DMS53 treated with DMSO at 0.1 percent for 48 hours (cell line): ENCODE data around the gene NINJ2.
A peak's percentile ranks its signal among the peaks of the same experiment; 100 is the strongest.
"Not testable (repeated sequence)": the region's sequence is repeated elsewhere in the genome, so short reads cannot be mapped to it uniquely, and the experiment has no call there.

Experiments used
- DNase-seq: peaks from one replicate; lab custom pipeline; 2025; ENCODE audit not compliant: unreplicated experiment; lab: John Stamatoyannopoulos, UW

NINJ2 gene

GRCh38 chr12:642633-643474, 20.4 kb downstream of the NINJ2 start:
- peak; percentile 95 for DNase-seq

GRCh38 chr12:641321-641720, 21.9 kb downstream of the NINJ2 start:
- not testable (repeated sequence) for DNase-seq

DNA sequence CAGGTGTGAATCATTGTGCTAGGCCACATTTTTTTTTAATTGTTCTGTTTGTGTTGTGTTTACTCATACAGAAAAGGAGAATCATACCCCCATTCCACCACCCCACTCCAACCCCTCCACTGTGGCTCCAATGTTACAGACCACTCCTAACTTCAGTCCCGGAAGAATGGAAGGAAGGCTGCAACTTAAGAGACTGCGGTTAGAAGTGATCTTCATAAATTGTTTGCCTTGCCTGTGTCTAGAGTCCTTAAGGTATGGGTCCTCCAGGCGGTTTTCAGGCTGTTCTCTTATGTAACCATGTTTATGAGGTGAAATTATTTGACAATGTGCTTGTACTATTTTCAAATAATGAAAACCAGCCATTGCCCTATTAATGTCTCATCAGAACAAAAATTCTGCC, 22.5 kb downstream of the NINJ2 start:
- no peak for DNase-seq

- DNase-seq: no peak
These were observed 23.3 kb downstream of the NINJ2 start for GRCh38 chr12:639988-640387.

DNA sequence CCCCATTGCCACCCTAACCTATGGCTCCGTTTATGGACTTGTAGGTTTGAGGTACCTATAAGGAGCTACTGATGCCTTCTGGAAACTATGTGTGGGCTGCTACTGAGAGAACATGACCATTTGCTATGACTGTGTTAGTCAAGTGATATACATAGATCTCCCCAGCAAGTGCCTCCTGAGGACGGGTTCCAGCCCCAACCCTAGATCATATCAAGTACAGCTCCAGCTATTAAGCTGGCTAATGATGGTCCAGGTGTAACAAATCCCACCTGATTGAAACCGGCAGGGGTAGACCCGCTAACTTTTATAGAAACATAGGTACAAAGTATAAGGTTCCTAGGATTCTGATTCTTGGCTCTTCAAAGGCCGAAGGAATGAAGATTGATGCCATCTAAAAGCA, 23.7 kb downstream of the NINJ2 start:
- no peak for DNase-seq

GRCh38 chr12:638953-639557, 24.2 kb downstream of the NINJ2 start:
- no peak for DNase-seq

GRCh38 chr12:636632-637031, 26.6 kb downstream of the NINJ2 start:
- DNase-seq: no peak

DNA sequence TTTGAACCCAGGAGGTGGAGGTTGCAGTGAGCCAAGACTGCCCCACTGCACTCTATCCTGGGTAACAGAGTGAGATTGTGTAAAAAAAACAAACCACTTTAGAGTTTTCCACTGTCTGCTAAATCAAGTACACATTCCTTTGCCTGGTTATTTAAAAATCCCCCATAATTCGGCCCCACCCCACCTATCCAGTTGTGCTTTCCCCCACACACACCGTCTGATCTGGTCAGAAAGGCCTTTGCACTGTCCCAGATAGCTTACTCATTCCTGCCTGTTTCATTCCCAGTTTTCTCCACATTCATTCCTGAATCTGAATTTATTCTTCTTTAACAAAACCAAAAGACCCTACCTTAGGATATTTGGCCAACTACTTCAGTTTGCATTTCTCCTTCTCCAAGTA, 29.5 kb downstream of the NINJ2 start:
- DNase-seq: no peak

- peak; percentile 92 for DNase-seq
These were observed 31.0 kb downstream of the NINJ2 start for GRCh38 chr12:632102-632696.

DNA sequence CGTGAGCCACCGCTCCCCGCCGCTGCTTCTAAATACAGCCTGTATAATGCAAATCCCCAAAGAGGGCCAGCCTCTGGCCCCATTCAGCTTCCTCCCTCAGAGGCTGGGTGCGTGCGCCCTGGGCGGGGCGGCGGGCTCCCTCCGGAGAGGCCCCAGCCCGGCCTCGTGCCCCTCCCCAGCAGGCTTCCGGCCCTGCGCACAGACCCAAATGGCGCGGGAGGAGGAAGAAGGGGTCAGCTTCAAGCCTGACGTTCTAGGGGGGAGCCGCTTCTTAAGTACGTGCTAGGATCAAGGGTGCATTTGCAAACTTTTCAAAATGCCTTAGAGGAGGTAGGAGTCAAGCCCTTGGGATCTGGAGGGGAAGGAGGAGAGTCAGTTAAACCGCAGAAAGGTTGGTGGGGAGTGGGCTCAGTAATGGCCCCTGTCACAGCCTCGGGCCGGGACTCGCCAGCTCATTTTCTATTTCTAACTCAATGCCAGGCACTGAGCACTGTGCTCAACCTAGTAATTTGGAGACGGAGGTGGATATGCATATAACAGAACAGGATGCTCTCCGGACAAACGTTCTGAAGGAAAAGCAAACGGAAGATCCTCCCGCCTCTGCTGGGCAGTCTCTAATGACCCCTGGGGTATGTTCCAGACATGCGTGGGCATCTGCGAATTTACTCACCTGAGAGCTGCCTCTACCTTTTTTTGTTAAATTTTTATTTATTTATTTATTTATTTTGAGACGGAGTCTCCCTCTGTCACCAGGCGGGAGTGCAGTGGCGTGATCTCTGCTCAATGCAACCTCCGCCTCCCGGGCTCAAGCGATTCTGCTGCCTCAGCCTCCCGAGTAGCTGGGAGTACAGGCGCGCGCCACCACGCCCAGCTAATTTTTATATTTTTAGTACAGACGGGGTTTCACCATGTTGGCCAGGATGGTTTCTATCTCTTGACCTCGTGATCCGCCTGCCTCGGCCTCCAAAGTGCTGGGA, 32.3 kb downstream of the NINJ2 start:
- DNase-seq: no peak

DNA sequence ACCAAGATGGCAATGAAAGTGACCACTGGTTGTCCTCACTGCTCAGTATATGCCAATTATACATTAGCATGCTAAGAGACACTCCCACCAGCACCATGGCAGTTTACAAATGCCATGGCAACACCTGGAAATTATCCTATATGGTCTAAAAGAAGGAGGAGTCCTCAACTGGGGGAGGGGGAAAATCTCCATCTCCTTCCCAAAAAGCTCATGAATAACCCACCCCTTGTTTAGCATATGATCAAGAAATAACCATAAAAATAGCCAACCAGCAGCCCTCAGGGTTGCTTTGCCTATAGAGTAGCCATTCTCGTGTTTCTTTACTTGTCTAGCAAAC, 34.5 kb downstream of the NINJ2 start:
- not testable (repeated sequence) for DNase-seq

DNA sequence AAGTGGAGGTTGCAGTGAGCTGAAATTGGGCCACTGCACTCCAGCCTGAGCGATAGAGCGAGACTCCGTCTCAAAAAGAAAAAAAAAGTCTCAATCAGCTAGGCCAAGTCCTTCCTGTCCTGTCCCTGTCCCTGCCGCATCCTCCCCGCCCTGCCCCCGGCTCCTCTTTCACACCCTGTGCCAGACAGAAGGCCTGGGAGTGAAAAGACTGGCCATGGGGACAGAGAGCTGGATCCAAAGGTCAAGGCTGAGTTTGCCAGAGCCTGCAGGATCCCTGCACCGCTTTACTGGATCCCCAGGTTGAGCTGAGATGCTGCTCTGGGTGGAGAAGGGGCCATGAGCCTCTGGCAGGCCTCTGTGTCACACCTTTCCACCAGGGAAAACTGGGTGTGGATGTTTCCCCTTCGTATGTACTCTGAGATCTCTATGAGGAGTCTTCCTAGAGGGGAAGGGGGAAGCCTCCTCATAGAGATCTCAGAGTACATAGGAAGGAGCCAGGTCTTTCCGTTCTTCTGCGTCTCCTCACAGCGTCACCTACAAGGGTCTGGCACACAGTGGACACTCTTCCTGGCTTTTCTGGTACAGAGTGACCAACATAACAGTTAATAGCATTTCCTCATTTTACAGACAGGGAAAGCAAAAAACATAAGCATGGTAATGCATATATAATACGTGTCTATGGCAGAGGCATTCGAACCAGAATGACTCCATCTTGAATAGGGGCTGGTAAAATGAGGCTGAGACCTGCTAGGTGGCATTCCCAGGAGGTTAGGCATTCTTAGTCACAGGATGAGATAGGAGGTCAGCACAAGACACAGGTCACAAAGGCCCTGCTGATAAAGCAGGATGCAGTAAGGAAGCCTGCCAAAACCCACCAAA, 35.1 kb downstream of the NINJ2 start:
- DNase-seq: no peak

DNA sequence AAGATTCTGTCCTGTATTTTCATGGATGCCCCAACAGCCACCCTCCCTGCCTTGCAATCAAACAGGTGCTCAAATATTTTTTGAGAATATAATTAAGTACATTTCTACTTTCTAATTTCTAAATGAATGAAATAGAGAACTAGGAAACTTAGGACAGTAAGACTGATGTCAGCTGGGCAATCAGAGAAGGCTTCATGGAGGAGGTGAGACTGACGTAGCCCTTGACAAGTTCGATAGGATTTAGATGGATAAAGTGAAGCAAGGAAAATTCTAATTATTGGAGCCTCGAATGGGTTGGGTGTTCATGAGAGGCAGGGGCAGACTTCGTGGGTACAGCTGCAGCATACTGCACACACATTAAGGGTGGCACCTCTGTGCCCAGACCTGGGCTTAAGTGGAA, 36.0 kb downstream of the NINJ2 start:
- DNase-seq: no peak

GRCh38 chr12:625998-626397, 37.2 kb downstream of the NINJ2 start:
- no peak for DNase-seq

GRCh38 chr12:623865-624372, 39.3 kb downstream of the NINJ2 start:
- no peak for DNase-seq

GRCh38 chr12:623172-623864, 39.9 kb downstream of the NINJ2 start:
- no peak for DNase-seq

GRCh38 chr12:622416-622815, 40.8 kb downstream of the NINJ2 start:
- DNase-seq: no peak

- DNase-seq: no peak
These were observed 43.9 kb downstream of the NINJ2 start for GRCh38 chr12:619346-619745.

DNA sequence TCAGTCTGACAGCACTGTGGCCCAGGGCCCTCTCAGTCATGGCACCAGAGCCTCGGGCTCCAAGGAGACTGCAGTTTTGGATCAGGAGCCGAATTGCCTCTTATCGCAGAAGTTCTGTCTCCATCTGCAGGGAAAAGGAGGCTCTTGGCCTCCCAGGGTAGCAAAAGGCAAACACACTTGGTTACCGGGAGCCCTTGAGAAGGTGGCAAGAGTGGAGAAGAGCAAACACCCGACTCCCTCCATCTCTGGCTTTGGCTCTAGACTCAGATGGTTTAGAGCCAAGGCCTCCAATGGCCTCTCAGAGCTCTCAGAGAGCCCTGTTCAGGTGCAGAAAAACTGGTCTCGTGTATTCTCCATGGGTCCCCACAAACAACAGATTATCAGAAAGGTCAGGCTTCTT, 44.6 kb downstream of the NINJ2 start:
- no peak for DNase-seq
